BLaER1 (cell line): ENCODE results near the gene RALB.
"Not testable (repeated sequence)": the region's sequence is repeated elsewhere in the genome, so short reads cannot be mapped to it uniquely, and the experiment has no call there.

Source experiments
- H3K27ac ChIP-seq: shearing (Covaris generic); formaldehyde crosslinking; 2 replicates; pipeline ENCODE4 v1.8.1; 2022
- H3K27me3 ChIP-seq: shearing (Covaris generic); formaldehyde crosslinking; 2 replicates; pipeline ENCODE4 v1.8.1; 2022
- H3K36me3 ChIP-seq: shearing (Covaris generic); formaldehyde crosslinking; 2 replicates; pipeline ENCODE4 v1.8.1; 2022
- H3K4me1 ChIP-seq: shearing (Covaris generic); formaldehyde crosslinking; 2 replicates; pipeline ENCODE4 v1.8.1; 2022
- H3K4me2 ChIP-seq: shearing (Covaris generic); formaldehyde crosslinking; 2 replicates; pipeline ENCODE4 v1.8.1; 2022
- H3K4me3 ChIP-seq: shearing (Covaris generic); formaldehyde crosslinking; 2 replicates; pipeline ENCODE4 v1.8.1; 2022
- H3K9ac ChIP-seq: shearing (Covaris generic); formaldehyde crosslinking; 2 replicates; pipeline ENCODE4 v1.8.1; 2022
- H3K9me3 ChIP-seq: shearing (Covaris generic); formaldehyde crosslinking; 2 replicates; pipeline ENCODE4 v1.8.1; 2022
- H4K20me1 ChIP-seq: shearing (Covaris generic); formaldehyde crosslinking; 2 replicates; pipeline ENCODE4 v1.8.1; 2022
- Cebpa-rat ChIP-seq: shearing (Covaris generic); IDR thresholded peaks from 2 replicates; pipeline ENCODE4 v1.8.1; 2022

RALB gene

DNA sequence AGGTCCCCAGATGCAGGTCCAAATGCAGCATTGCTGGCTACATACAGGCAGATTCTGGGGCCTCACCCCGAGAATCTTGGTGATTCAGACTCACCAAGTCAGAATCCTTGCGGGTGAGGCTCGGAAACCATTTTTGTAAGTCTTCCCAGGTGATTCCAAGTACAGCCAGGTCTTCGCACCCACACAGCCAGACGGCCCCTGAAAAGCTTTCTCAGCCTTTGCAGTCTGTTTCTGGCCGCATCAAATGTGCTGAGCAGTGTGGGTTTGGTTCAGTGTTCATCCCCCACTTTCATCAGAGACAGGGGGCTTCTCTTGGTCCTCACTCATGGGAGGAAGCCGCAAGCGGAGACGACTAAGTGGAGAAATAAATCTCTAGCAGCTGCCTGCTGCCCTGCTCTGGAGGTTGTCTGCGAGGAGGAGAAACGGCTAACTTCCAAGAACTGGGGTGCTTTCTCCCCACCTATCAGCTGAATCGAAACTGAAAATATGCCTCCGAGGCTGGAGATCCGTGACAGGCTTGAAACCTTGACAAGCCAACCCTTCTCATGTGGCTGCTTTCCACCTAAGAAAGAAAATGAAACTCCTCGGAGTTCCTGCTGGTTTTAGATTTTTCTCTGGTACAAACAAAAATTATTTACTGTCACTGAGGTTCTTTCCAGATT, 20.5 kb upstream of the RALB start:
- Histone ChIP-seq H3K4me1 (peaks cover 60% of the 10 kb centered on the region), H4K20me1 (no peaks in the 10 kb centered on the region), H3K27me3 (no peaks in the 10 kb centered on the region), H3K9me3 (no peaks in the 10 kb centered on the region), H3K9ac (peak overlapping the region; percentile 72), H3K36me3 (no peaks in the 10 kb centered on the region), H3K27ac (peak overlapping the region; percentile 52), H3K4me3 (peak overlapping the region; percentile 58), H3K4me2 (peak overlapping the region; percentile 77)
- TF ChIP-seq Cebpa-rat, result no peak

- TF ChIP-seq Cebpa-rat, result no peak
- no peaks in the 10 kb centered on the region for H3K27me3 ChIP-seq
- no peaks in the 10 kb centered on the region for H4K20me1 ChIP-seq
- no peak overlapping the region for H3K27ac ChIP-seq
- H3K4me2 ChIP-seq, result peak overlapping the region; percentile 77
- peaks cover 49% of the 10 kb centered on the region for H3K4me1 ChIP-seq
- H3K36me3 ChIP-seq, result no peaks in the 10 kb centered on the region
- H3K9ac ChIP-seq, result no peak overlapping the region
- H3K9me3 ChIP-seq, result no peaks in the 10 kb centered on the region
- no peak overlapping the region for H3K4me3 ChIP-seq
Measured at GRCh38 chr2:120233292-120233691, 19.4 kb upstream of the RALB start.

DNA sequence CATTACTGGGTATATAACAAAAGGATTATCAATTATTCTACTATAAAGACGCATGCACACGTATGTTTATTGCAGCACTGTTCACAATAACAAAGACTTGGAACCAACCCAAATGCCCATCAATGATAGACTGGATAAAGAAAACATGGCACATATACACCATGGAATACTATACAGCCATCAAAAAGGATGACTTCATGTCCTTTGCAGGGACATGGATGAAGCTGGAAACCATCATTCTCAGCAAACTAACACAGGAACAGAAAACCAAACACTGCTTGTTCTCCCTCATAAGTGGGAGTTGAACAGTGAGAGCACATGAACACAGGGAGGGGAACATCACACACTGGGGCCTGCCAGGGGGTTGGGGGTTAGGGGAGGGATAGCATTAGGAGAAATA, 17.5 kb upstream of the RALB start:
- not testable (repeated sequence) for H3K9ac ChIP-seq, H3K4me2 ChIP-seq, H3K9me3 ChIP-seq, H3K4me3 ChIP-seq, H4K20me1 ChIP-seq, H3K27me3 ChIP-seq, H3K27ac ChIP-seq, H3K36me3 ChIP-seq
- H3K4me1 ChIP-seq, result peaks cover 51% of the 10 kb centered on the region

GRCh38 chr2:120235681-120236080, 17.0 kb upstream of the RALB start:
- Histone ChIP-seq H3K9me3 (no peaks in the 10 kb centered on the region), H3K4me3 (no peak overlapping the region), H3K27ac (no peak overlapping the region), H3K36me3 (no peaks in the 10 kb centered on the region), H3K27me3 (no peaks in the 10 kb centered on the region), H3K9ac (no peak overlapping the region), H3K4me2 (0 out of 2 replicates have a peak overlapping the region, but pooled peaks have one; percentile 42), H4K20me1 (no peaks in the 10 kb centered on the region), H3K4me1 (peaks cover 51% of the 10 kb centered on the region)
- no peak for TF ChIP-seq Cebpa-rat

DNA sequence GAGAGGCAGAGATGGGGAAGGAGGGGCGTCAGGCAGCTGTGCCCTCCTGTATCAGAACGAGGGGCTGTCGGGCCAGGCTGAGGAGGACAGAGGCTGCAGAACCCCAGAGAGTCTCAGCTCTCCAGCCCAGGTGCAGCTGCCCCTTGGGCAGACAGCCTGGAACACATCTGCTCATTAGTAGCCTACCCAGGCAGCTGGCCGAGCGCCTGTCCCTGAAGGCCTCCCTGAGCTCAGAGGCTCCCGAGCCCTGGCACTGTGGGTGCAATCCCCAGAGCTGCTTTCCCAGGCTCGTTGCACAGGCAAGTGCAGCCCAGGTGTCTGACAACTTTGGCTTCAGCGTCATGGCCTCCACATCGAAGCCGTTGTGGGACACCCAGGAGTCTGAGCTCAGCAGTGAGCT, 16.3 kb upstream of the RALB start:
- H3K4me1 ChIP-seq, result peaks cover 51% of the 10 kb centered on the region
- no peaks in the 10 kb centered on the region for H3K27me3 ChIP-seq
- no peak overlapping the region for H3K27ac ChIP-seq
- H4K20me1 ChIP-seq, result no peaks in the 10 kb centered on the region
- H3K9ac ChIP-seq, result no peak overlapping the region
- H3K36me3 ChIP-seq, result no peaks in the 10 kb centered on the region
- H3K9me3 ChIP-seq, result no peaks in the 10 kb centered on the region
- no peak for TF ChIP-seq Cebpa-rat
- no peak overlapping the region for H3K4me3 ChIP-seq
- H3K4me2 ChIP-seq, result peak overlapping the region; percentile 42

GRCh38 chr2:120236791-120237190, 15.9 kb upstream of the RALB start:
- Histone ChIP-seq H3K27me3 (no peaks in the 10 kb centered on the region), H3K27ac (no peak overlapping the region), H3K9me3 (no peaks in the 10 kb centered on the region), H3K4me1 (peaks cover 49% of the 10 kb centered on the region), H4K20me1 (no peaks in the 10 kb centered on the region), H3K36me3 (no peaks in the 10 kb centered on the region), H3K4me3 (no peak overlapping the region), H3K9ac (no peak overlapping the region), H3K4me2 (peak overlapping the region; percentile 42)
- no peak for TF ChIP-seq Cebpa-rat

- no peak overlapping the region for H3K4me2 ChIP-seq
- no peak for TF ChIP-seq Cebpa-rat
Measured at GRCh38 chr2:120237491-120237902, 15.2 kb upstream of the RALB start.

GRCh38 chr2:120238728-120239487, 13.7 kb upstream of the RALB start:
- peaks cover 11% of the 10 kb centered on the region for H3K9me3 ChIP-seq
- 0 out of 2 replicates have a peak overlapping the region, but pooled peaks have one; percentile 14 for H3K4me2 ChIP-seq
- no peak overlapping the region for H3K4me3 ChIP-seq
- TF ChIP-seq Cebpa-rat, result no peak
- peaks cover 29% of the 10 kb centered on the region for H3K4me1 ChIP-seq
- H3K27me3 ChIP-seq, result no peaks in the 10 kb centered on the region
- H4K20me1 ChIP-seq, result no peaks in the 10 kb centered on the region
- no peak overlapping the region for H3K9ac ChIP-seq
- H3K27ac ChIP-seq, result no peak overlapping the region
- no peaks in the 10 kb centered on the region for H3K36me3 ChIP-seq

More at GRCh38 chr2:120237491-120237902, 15.2 kb upstream of the RALB start:
- H3K9ac ChIP-seq, result no peak overlapping the region
- peaks cover 43% of the 10 kb centered on the region for H3K4me1 ChIP-seq
- no peaks in the 10 kb centered on the region for H3K36me3 ChIP-seq
- no peak overlapping the region for H3K27ac ChIP-seq
- H3K27me3 ChIP-seq, result no peaks in the 10 kb centered on the region
- no peaks in the 10 kb centered on the region for H3K9me3 ChIP-seq
- H4K20me1 ChIP-seq, result no peaks in the 10 kb centered on the region
- H3K4me3 ChIP-seq, result no peak overlapping the region

DNA sequence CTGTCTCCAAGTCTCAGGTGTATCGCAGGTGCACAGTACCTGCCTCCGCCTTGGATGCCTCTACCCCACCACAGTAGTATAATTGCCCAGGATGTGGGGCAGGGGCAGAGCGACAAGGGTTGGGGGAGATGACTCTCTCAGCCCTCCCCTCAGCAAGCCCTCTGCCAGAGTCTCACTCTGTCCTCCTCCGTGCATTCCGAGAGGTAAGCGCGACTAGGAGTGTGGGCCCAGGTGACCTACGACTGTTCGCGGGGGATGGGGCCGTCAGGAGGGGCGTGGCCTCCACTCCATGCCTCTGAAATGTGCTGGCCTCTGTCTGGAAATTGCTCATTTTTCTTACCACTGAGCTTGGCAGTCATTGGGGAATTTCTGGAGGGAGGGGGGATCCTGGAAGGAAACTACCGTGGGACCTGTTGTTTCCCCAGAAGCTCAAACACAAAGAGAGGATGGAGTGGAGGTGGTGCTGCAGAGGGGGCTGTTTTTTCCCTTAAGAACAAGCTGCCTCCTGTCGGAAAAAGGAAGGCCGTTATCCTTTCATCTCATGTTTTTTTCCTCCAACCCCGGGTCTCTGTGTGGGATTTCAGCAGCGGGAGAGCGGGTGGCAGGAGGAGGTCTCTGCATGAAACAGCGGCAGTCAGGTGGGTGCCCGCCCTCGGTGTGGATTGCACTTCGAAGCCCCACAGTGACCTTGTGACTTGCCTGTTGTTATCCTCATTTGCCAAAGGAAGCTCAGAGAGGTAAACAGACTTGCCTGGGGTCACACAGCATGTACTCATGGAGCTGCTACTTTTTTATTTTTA, 13.0 kb upstream of the RALB start:
- Histone ChIP-seq H3K36me3 (no peaks in the 10 kb centered on the region), H3K27me3 (no peaks in the 10 kb centered on the region), H3K9ac (no peak overlapping the region), H3K4me1 (peaks cover 26% of the 10 kb centered on the region), H4K20me1 (no peaks in the 10 kb centered on the region), H3K27ac (no peak overlapping the region), H3K9me3 (peaks cover 16% of the 10 kb centered on the region), H3K4me3 (no peak overlapping the region), H3K4me2 (0 out of 2 replicates have a peak overlapping the region, but pooled peaks have one; percentile 14)
- TF ChIP-seq Cebpa-rat, result no peak
